ENCODE data around the gene AP2S1. TPM values are rescaled to one million over a fixed set of nuclear protein-coding genes. Genes with fewer than 3 reads are reported as not detected.

Gene AP2S1
- total RNA-seq (2014; rRNA removed; shearing (Covaris generic)), result 452 and 463 TPM in 2 replicates

DNA sequence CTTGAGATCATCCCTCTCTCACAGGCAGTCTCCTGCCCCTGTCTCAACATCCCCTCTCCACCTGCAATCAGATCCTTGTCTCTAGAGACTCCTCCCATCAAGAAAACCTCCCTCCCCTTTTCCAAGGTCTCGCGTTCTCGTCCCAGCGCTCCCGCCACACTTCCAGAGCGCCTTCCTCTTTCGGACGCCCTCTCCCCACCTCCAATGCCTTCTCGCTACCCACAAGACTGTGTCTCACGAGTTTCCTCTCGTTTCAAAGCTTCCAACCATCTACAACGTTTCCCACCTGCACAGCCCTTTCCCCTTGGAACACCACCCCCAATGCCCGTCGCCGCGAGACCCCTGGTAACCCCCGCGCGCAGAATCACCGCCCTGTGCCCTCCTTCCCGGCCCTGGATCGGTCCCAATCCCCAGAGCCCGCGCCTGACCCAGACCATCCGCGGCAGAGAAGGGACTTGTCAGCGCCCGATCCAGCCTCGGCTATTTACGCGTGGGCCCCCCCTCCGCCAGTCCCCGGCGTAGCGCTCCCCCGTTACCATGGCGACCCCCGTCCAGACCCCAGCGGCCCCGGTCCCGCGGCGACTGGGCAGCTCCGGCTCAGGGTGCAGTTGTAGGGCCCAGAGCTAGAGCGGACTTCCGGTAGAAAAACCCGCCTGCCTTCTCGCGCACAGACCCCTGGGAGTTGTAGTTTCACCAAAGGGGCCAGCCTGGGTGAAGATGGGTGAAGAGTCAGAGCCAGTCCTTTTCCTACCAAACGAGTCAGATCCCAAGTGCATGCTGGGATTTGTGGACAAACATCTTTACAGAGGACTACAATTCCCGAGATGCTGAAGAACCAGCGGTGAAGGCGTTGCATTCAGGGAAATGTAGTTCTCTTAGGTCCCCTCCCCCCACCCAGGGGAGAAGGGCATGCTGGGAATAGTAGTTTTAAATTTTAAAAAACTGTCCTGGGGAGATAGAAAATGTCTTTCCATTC lies at the start of gene AP2S1:
Gene AP2S1 (minus strand): TSS at position 619 of the 976 bp plus-strand sequence. CDS start 80 bp downstream, at position 539.

DNA sequence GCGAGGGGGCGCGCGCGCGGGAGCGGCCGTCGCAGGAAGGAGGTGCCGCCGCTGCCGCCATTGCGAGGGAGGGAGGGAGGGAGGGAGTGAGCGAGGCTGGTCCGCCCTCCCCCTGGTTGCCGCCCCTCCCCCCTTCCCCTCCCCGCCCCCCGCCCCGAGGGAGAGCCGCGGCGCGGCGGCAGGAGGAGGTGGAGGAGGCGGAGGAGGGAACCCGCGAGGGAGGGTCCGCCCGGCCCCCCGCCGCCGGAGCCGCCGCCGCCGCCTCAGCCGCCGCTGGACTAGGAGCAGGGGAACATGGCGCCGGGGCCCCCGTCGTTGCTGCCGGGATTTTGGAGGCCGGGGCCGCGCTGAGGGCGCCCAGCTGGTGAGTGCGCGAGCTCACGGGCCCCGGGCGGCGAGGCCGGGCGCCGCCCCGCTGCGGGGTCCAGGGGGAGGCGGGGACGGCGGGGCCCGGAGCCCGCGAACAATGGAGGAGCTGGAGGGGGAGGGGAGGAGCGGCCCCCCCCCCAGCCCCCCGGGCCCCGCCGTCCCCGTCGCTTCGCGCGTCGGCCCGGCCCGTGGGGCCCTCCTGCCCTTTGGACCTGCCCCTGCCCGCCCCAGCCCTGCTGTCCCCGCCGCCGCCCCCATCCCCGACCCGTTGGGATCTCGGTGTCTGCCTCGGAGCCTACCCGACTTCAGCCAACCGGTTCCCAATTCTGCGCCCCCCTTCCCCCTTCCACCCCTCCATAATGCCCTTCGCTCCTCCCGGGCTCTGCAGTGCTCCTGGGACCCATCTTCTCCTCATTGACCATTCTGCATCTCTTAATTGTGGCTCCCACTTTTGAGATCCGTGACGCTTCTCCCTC lies 10.4 kb upstream of the AP2S1 start, which contains the start of gene ARHGAP35:
Gene ARHGAP35 (plus strand): TSS at position 152 of the 845 bp plus-strand sequence. CDS start 57,679 bp downstream, outside the sequence.

DNA sequence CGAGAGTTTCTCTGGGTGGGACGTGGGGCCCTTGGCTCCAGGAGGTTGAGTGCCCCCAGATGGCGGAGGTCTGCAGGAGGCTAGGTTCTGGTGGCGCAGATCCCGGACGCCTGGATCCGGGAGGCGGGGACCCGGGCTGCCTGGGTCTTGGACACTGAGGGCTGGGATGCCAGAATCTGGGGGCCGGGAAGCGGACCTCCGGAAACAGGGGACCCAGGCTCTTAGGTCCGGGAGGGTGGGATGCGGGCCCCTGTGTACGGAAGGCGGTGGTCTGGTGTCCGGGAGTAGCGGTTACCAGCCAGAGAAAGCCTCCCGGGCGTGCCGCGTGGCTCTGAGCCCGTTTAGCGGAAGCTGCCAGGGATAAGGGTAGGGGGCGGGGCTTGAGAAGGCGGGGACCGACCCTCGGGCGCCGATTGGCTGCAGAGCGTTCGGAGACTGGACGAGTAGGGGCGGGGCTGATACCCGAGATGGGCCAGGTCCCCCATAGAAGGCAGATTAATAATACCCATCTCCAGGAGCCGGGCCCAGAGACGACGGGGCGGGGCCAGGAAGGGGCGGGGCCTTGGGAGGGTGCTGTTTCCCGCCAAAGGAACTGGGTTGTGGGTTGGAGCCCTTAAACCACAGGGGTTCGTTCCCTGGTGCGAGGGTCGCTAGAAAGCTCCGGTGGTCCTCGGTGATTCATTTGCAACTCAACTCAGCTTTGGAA lies 62.2 kb downstream of the AP2S1 start, which contains the start of gene SLC1A5:
Gene SLC1A5 (minus strand): TSS at position 333 of the 706 bp plus-strand sequence. CDS start 629 bp downstream, outside the sequence.

Small RNAs within 50 kb of the gene (small RNA-seq; reads per million reads assigned to genes)
- gene AC008622.3 (not detected), gene HNRNPMP2 (not detected)

Other genes with a start within 250 kb of the AP2S1 start
- gene CALM3, start 249.5 kb downstream of the AP2S1 start, total RNA-seq (2014; rRNA removed; shearing (Covaris generic)), result 104 and 125 TPM in 2 replicates
- gene PTGIR, start 225.8 kb downstream of the AP2S1 start, total RNA-seq (2014; rRNA removed; shearing (Covaris generic)), result 0.32 TPM in 1 of 2 replicates, not detected in the other
- not detected in 2 replicates for gene GNG8, start 214.6 kb downstream of the AP2S1 start, total RNA-seq (2014; rRNA removed; shearing (Covaris generic))
- gene DACT3, start 189.7 kb downstream of the AP2S1 start, total RNA-seq (2014; rRNA removed; shearing (Covaris generic)), result 0.24 and 0.45 TPM in 2 replicates
- gene PRKD2, start 133.7 kb downstream of the AP2S1 start, total RNA-seq (2014; rRNA removed; shearing (Covaris generic)), result 21.9 and 23.3 TPM in 2 replicates
- 26.2 and 27.9 TPM in 2 replicates for gene FKRP, start 104.8 kb downstream of the AP2S1 start, total RNA-seq (2014; rRNA removed; shearing (Covaris generic))
- 109 and 119 TPM in 2 replicates for gene STRN4, start 104.4 kb downstream of the AP2S1 start, total RNA-seq (2014; rRNA removed; shearing (Covaris generic))
- 379 and 423 TPM in 2 replicates for gene SLC1A5, start 62.3 kb downstream of the AP2S1 start, total RNA-seq (2014; rRNA removed; shearing (Covaris generic))
- gene ARHGAP35, start 10.2 kb upstream of the AP2S1 start, total RNA-seq (2014; rRNA removed; shearing (Covaris generic)), result 21.1 and 21.8 TPM in 2 replicates
- gene NPAS1, start 169.0 kb upstream of the AP2S1 start, total RNA-seq (2014; rRNA removed; shearing (Covaris generic)), result 2.7 and 2.9 TPM in 2 replicates
- gene TMEM160, start 197.8 kb upstream of the AP2S1 start, total RNA-seq (2014; rRNA removed; shearing (Covaris generic)), result 58.6 and 89.5 TPM in 2 replicates

Data from A375 (cell line).